GM11168 (cell line): ENCODE results near the gene UNC119.

ENCODE experiments used
- in situ Hi-C: fragments of 300-500 bp; cut with MboI; formaldehyde crosslinking; loops from one replicate; pipeline ENCODE4 v1.12.0; 2022; ENCODE audit warnings: low sequenced_read_pairs; ENCODE audit not compliant: unreplicated experiment

The UNC119 gene

GRCh38 chr17:28503420-28503819, 49.0 kb downstream of the UNC119 start:
- in situ Hi-C loops, result no loop called here

- in situ Hi-C loops, result no loop called here
Observed at GRCh38 chr17:28501421-28502284, 50.8 kb downstream of the UNC119 start.

DNA sequence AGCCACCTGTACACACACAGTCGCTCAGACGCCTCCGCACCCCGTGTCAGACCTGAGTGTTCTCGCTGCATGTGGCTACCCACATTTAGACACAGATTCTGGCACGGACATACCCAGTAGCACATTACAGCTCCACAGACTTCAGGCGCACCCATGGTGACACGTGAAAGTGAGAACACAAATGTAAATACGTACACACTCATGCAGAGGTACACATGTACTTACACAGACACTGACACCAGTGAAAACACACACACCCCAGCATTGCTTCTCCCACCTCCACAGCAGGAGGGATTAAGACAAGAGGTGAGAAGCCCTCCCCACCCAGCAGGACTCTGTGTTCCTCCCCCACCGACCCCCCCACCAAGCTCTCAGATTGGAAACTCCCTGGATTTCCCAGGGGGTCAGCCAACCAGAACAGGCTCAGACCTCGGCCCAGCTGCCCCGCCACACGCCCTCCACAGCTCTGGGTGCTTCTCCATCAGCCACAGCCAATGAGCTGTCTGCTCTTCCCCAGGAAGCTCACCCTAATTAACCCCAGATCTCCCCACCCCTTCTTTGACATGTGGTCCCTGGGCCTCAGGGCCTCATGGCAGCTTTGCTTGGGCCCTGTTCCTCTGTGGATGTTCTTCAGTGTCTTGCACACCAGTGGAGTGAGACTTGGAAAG, 51.6 kb downstream of the UNC119 start:
- in situ Hi-C loops, result no loop called here

DNA sequence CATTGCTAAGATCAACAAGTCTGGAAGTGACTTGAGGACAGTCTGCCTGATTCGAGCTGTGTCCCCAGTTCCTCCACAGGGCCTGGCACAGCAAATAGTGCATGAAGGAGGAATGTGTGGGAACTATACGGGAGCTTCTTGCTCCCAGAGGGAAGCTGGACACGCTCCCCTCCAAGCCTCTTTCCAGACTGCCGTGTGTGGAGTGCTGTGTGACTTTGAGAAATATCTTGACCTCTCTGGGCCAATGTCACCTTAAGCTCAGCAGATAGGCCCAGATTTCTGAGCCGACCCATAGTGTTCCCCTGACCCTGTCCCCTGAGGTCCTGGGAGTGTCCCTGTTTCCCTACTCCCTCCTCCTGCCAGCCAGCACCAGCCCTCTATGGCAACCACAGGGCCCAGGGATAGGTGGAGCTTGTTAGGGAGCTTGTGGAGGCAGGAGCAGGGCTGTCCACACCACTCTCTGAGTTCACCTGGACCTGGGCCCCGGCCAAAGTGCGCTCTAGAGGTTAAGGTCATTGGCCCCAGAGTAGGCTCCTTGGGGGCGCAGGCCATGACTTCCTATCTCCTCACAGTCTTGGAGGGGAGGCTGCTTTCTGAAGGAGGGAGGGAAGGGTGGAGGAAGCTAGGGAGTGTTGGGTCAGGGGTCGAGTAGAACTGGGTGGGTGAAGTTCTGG, 52.6 kb downstream of the UNC119 start:
- in situ Hi-C loops, result loop anchor here (10.0 kb wide), 1 partner anchor 45 kb away; no protein-coding TSS in a partner anchor

DNA sequence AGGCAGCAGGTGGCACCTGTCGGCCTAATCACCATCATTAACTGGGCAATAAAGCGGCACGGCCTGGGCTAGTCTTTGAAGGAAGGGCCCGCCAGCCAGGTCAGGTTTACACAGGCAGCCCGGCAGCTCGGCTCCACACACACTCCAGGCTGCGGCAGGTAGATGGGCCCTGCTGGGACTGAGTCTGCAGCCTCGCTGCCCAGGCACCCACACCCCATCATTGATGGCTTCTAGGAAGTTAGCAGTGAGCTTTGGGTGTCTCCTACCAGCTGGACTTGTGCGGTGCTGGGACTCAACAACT, 53.1 kb downstream of the UNC119 start:
- in situ Hi-C loops, result loop anchor here (10.0 kb wide), 1 partner anchor 45 kb away; no protein-coding TSS in a partner anchor

DNA sequence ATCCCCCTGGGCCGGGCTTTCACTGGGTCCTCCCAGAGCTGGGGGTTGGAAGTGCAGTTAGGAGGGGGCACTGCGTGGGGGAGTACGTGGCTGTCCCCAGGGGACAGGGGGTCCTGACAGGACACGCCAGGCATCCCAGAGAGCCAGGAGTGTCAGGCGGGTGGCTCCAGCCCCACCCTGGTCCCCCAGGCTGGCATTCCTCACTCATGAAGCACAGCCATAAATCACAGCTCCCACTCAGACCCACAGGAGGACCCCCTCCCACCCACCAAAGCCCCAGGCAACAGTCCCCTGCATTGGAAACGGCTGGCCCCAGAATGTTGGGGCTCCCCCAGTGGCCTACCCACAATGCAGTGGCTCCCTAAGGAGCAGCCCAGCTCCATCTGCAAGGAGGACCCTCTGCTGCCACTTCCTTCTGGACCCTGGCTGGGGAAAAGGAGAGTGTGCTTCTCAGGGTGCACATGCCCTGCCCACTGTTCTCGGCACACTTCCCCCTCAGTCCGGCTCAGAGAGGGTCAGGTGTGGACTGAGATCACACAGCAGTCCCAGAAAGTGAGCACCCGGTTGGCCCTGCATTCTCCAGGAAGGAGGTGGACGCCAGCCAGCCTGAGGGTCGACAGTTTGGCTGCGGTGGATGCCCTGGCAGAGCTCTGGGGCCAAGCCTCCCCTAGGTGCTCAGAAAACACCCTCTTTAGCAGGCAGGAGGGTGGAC, 53.6 kb downstream of the UNC119 start:
- in situ Hi-C loops, result loop anchor here (10.0 kb wide), 1 partner anchor 46 kb away; no protein-coding TSS in a partner anchor

- in situ Hi-C loops, result loop anchor here (10.0 kb wide), 1 partner anchor 47 kb away; no protein-coding TSS in a partner anchor
Observed at GRCh38 chr17:28497931-28498330, 54.5 kb downstream of the UNC119 start.
